ENCODE data around the gene PAM.
"Not testable (repeated sequence)": the region's sequence is repeated elsewhere in the genome, so short reads cannot be mapped to it uniquely, and the experiment has no call there.

The PAM gene

GRCh38 chr5:103037673-103038455 lies 282.8 kb downstream of the PAM start:
- no peak overlapping the region for H3K27ac Mint-ChIP-seq
- H3K4me1 Mint-ChIP-seq: no peaks in the 10 kb centered on the region
- no peak for DNase-seq
- no peaks in the 10 kb centered on the region for H3K9me3 Mint-ChIP-seq
- H3K27me3 Mint-ChIP-seq (ENCODE audit: low read depth, poor library complexity): no peaks in the 10 kb centered on the region
- H3K36me3 Mint-ChIP-seq (ENCODE audit: low read depth): peaks cover 5% of the 10 kb centered on the region
- no peak overlapping the region for H3K4me3 Mint-ChIP-seq
- TF ChIP-seq CTCF (IDR thresholded peaks at IDR 0.05): no peak

- Mint-ChIP-seq H3K4me1 (no peaks in the 10 kb centered on the region), H3K27me3 (ENCODE audit: low read depth, poor library complexity) (no peaks in the 10 kb centered on the region), H3K27ac (no peak overlapping the region), H3K4me3 (no peak overlapping the region), H3K9me3 (peaks cover 8% of the 10 kb centered on the region), H3K36me3 (ENCODE audit: low read depth) (no peaks in the 10 kb centered on the region)
- no peak for DNase-seq
- TF ChIP-seq CTCF (IDR thresholded peaks at IDR 0.05): peak; percentile 14
These were observed 286.1 kb downstream of the PAM start for GRCh38 chr5:103041071-103041676.

GRCh38 chr5:103046706-103047105 lies 291.6 kb downstream of the PAM start:
- H3K36me3 Mint-ChIP-seq (ENCODE audit: low read depth); H3K27me3 Mint-ChIP-seq (ENCODE audit: low read depth, poor library complexity); H3K4me3 Mint-ChIP-seq; DNase-seq; H3K27ac Mint-ChIP-seq; H3K4me1 Mint-ChIP-seq: not testable (repeated sequence)
- peaks cover 25% of the 10 kb centered on the region for H3K9me3 Mint-ChIP-seq

GRCh38 chr5:103057208-103058130 lies 302.4 kb downstream of the PAM start:
- no peak for DNase-seq
- H3K27ac Mint-ChIP-seq: peak overlapping the region; percentile 14
- peaks cover 2% of the 10 kb centered on the region for H3K27me3 Mint-ChIP-seq (ENCODE audit: low read depth, poor library complexity)
- H3K36me3 Mint-ChIP-seq (ENCODE audit: low read depth): no peaks in the 10 kb centered on the region
- no peak for TF ChIP-seq CTCF (IDR thresholded peaks at IDR 0.05)
- no peak overlapping the region for H3K4me3 Mint-ChIP-seq
- H3K4me1 Mint-ChIP-seq: peaks cover 10% of the 10 kb centered on the region
- peaks cover 10% of the 10 kb centered on the region for H3K9me3 Mint-ChIP-seq

GRCh38 chr5:103059525-103059924 lies 304.4 kb downstream of the PAM start:
- peaks cover 10% of the 10 kb centered on the region for H3K9me3 Mint-ChIP-seq
- H3K4me3 Mint-ChIP-seq: no peak overlapping the region
- H3K27ac Mint-ChIP-seq: no peak overlapping the region
- no peak for DNase-seq
- H3K36me3 Mint-ChIP-seq (ENCODE audit: low read depth): no peaks in the 10 kb centered on the region
- peaks cover 10% of the 10 kb centered on the region for H3K4me1 Mint-ChIP-seq
- H3K27me3 Mint-ChIP-seq (ENCODE audit: low read depth, poor library complexity): peaks cover 2% of the 10 kb centered on the region
- TF ChIP-seq CTCF (IDR thresholded peaks at IDR 0.05): no peak

GRCh38 chr5:103060424-103060954 lies 305.4 kb downstream of the PAM start:
- Mint-ChIP-seq H3K36me3 (ENCODE audit: low read depth) (no peaks in the 10 kb centered on the region), H3K9me3 (peaks cover 4% of the 10 kb centered on the region), H3K27me3 (ENCODE audit: low read depth, poor library complexity) (peaks cover 2% of the 10 kb centered on the region), H3K27ac (no peak overlapping the region), H3K4me3 (no peak overlapping the region), H3K4me1 (peaks cover 10% of the 10 kb centered on the region)
- TF ChIP-seq CTCF (IDR thresholded peaks at IDR 0.05): no peak
- no peak for DNase-seq

Data from nephron progenitor cell (in vitro differentiated cells).